Panc1 (cell line): ENCODE data around the gene CRTC1. TPM values are rescaled to one million over a fixed set of nuclear protein-coding genes. Genes with fewer than 3 reads are reported as not detected.

Experiments
- ATAC-seq: fragments of 200-7000 bp; cut with Tn5 transposase; 2 replicates; pipeline ENCODE4 v1.9.1; 2020; ENCODE audit warnings: mild to moderate bottlenecking, moderate library complexity
- BruUV-seq: library from RNA; stranded (reverse); fragments of 400-500 nt; replicated peaks from 2 replicates; lab custom pipeline; 2021; lab: Mats Ljungman, UMichigan
- CTCF ChIA-PET: fragments of 300-600 bp; sonication (Branson Sonifier 250); formaldehyde crosslinking; loops from one replicate; lab custom pipeline; 2022; ENCODE audit warnings: antibody characterized with exemption; lab: Charles Lee
- POLR2A ChIA-PET: fragments of 300-600 bp; sonication (Branson Sonifier 250); formaldehyde crosslinking; loops from one replicate; lab custom pipeline; 2022; ENCODE audit warnings: antibody characterized with exemption; lab: Charles Lee
- DNase-seq: peaks from one replicate; pipeline ENCODE4 v3.0.0-alpha.2; 2010; ENCODE audit warnings: low read depth, low spot score
- H3K27ac ChIP-seq: 2 replicates; pipeline ENCODE4 v1.5.1; 2011; ENCODE audit warnings: mild to moderate bottlenecking, low read length, inconsistent platforms
- H3K27me3 ChIP-seq: fragments of 200-500 bp; sonication (Bioruptor generic); 2 replicates; pipeline ENCODE4 v1.6.0; 2014; ENCODE audit warnings: low read length, inconsistent platforms; ENCODE audit not compliant: control insufficient read depth, insufficient read depth
- H3K36me3 ChIP-seq: fragments of 200-500 bp; sonication (Bioruptor generic); 2 replicates; pipeline ENCODE4 v1.5.1; 2014; ENCODE audit warnings: inconsistent platforms, mild to moderate bottlenecking, low read length, moderate library complexity; ENCODE audit not compliant: control insufficient read depth, insufficient read depth
- H3K4me1 ChIP-seq: 2 replicates; pipeline ENCODE4 v1.5.1; 2011; ENCODE audit warnings: inconsistent platforms, mild to moderate bottlenecking, low read length, moderate library complexity; ENCODE audit not compliant: control insufficient read depth, insufficient read depth
- H3K4me3 ChIP-seq, 2 experiments: 2 replicates each; pipeline ENCODE4 v1.5.1; 2011 to 2012; ENCODE audit warnings: low read depth in 2 of 2, low read length in 2 of 2, mild to moderate bottlenecking in 2 of 2, inconsistent platforms in 1 of 2, moderate library complexity in 1 of 2
- H3K9me3 ChIP-seq: fragments of 200-500 bp; sonication (Bioruptor generic); 2 replicates; pipeline ENCODE4 v1.5.1; 2014; ENCODE audit warnings: low read depth, mild to moderate bottlenecking, inconsistent platforms, low read length, moderate library complexity; ENCODE audit not compliant: control insufficient read depth, insufficient read depth
- POLR2AphosphoS5 ChIP-seq: IDR thresholded peaks from 2 replicates; pipeline ENCODE4 v1.6.1; 2012; ENCODE audit warnings: mild to moderate bottlenecking, low read depth, low read length, moderate library complexity
- SIN3A ChIP-seq: IDR thresholded peaks from 2 replicates; pipeline ENCODE4 v1.6.1; 2012; ENCODE audit warnings: low read depth, mild to moderate bottlenecking, low read length, moderate library complexity, borderline replicate concordance; ENCODE audit not compliant: insufficient read depth
- TCF7L2 ChIP-seq: IDR thresholded peaks from 2 replicates; pipeline ENCODE4 v1.6.1; 2011; ENCODE audit warnings: mild to moderate bottlenecking, low read depth, low read length, inconsistent platforms
- in situ Hi-C: cut with HindIII; loops from 2 replicates; pipeline ENCODE4 v1.10.0; 2016; ENCODE audit warnings: low sequenced_read_pairs, low pct_unique_long_range_greater_than_20kb
- intact Hi-C: fragments of 100-400 bp; cut with micrococcal nuclease; formaldehyde crosslinking; loops from one replicate; pipeline ENCODE4 v1.10.0; 2022; ENCODE audit not compliant: unreplicated experiment
- total RNA-seq: library from RNA; stranded (reverse); gene quantifications from one replicate; pipeline ENCODE4 v1.2.1, GENCODE V29; 2021; ENCODE audit not compliant: unreplicated experiment
- TF ChIP-seq, protein P1 (sequence below), 2 experiments: IDR thresholded peaks; 2 replicates each; pipeline ENCODE4 v1.6.1; 2011 to 2012; ENCODE audit warnings: low read depth in 2 of 2, control low read depth in 1 of 2, low read length in 1 of 2, mild to moderate bottlenecking in 1 of 2, moderate library complexity in 1 of 2; ENCODE audit not compliant: insufficient read depth in 1 of 2
- TF ChIP-seq, protein P2 (sequence below): fragments of 450-650 bp; IDR thresholded peaks from 2 replicates; pipeline ENCODE4 v1.5.1; 2017; ENCODE audit warnings: mild to moderate bottlenecking

CRTC1 gene
- total RNA-seq, 1 experiment from 2014 or later = 18.2 TPM

DNA sequence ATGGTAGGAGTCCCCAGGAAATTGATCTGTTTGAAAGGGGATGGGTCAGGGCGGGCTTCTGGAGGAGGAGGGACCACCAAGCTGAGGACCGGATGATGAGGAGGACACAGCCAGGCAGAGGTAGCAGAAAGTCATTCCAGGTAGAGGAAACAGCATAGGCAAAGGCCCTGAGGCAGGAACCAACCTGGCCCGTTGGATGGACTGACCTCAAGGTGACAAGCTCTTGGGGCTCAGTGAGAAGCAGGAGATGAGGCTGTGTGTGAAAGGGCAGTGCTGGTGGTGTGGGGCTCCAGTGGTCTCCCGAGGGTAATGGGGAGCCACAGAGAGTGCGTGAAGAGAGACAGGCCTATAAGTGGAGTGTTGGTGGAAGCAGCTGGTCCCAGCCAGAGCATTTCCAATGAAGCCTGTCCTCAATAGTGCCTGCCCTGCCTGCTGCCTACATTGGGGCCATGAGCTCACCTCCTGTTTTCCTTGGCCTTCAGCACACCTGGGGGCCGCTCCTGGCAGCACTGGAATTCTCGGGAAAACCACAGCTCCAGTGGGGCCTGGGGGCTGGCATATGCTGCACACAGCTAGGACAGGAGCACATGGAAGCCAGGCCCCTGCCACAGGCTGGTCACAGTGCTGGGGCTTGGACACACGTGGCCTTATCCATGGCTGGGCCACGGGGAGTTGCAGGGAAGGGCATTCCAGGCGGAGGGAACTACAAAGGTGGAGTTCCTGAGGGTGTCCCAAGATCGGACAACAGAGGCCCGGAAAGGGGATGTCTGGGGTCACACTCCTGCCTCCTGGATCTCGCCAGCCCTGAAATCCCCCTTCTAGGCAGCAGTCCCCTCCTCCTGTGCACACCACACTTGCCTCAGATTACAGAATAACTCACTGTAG is 109.9 kb downstream of the CRTC1 start:
- Histone ChIP-seq H3K4me3 (no peak overlapping the region), H3K27me3 (no peaks in the 10 kb centered on the region; the same call in 1 of the 2 replicates), H3K27ac (no peak overlapping the region), H3K9me3 (no peaks in the 10 kb centered on the region), H3K4me1 (no peaks in the 10 kb centered on the region), H3K36me3 (no peaks in the 10 kb centered on the region)
- ATAC-seq = no peak
- in situ Hi-C loops (no loop called here), intact Hi-C loops (no loop called here)
- TF ChIP-seq, protein P1, sequence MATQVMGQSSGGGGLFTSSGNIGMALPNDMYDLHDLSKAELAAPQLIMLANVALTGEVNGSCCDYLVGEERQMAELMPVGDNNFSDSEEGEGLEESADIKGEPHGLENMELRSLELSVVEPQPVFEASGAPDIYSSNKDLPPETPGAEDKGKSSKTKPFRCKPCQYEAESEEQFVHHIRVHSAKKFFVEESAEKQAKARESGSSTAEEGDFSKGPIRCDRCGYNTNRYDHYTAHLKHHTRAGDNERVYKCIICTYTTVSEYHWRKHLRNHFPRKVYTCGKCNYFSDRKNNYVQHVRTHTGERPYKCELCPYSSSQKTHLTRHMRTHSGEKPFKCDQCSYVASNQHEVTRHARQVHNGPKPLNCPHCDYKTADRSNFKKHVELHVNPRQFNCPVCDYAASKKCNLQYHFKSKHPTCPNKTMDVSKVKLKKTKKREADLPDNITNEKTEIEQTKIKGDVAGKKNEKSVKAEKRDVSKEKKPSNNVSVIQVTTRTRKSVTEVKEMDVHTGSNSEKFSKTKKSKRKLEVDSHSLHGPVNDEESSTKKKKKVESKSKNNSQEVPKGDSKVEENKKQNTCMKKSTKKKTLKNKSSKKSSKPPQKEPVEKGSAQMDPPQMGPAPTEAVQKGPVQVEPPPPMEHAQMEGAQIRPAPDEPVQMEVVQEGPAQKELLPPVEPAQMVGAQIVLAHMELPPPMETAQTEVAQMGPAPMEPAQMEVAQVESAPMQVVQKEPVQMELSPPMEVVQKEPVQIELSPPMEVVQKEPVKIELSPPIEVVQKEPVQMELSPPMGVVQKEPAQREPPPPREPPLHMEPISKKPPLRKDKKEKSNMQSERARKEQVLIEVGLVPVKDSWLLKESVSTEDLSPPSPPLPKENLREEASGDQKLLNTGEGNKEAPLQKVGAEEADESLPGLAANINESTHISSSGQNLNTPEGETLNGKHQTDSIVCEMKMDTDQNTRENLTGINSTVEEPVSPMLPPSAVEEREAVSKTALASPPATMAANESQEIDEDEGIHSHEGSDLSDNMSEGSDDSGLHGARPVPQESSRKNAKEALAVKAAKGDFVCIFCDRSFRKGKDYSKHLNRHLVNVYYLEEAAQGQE (IDR thresholded peaks at IDR 0.05; ENCODE audit: insufficient read depth in 1 of 2, low read depth in 2 of 2, low read length in 1 of 2) = no peak
- no peak for DNase-seq
- BruUV-seq = no TSS peak
- CTCF ChIA-PET = no interaction called here
- POLR2A ChIA-PET = no interaction called here

DNA sequence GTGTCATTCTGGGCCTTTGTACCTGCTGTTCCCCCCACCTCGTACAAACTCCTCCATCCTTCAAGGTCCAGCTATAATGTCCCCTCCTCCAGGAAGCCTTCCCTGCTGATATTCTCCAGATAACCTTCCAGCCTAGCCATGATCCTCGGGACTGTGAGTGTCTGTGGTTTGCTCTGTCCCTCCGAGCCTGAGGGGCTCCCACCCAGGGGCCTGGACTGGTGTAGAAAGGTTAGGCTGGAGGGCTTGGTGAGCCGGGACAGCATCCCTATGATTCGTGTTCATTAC is 110.5 kb downstream of the CRTC1 start:
- Histone ChIP-seq H3K4me1 (no peaks in the 10 kb centered on the region), H3K27me3 (no peaks in the 10 kb centered on the region; the same call in 1 of the 2 replicates), H3K9me3 (no peaks in the 10 kb centered on the region), H3K4me3 (no peak overlapping the region), H3K36me3 (no peaks in the 10 kb centered on the region), H3K27ac (no peak overlapping the region)
- in situ Hi-C loops = no loop called here
- DNase-seq = no peak
- no TSS peak for BruUV-seq
- TF ChIP-seq, protein P2, sequence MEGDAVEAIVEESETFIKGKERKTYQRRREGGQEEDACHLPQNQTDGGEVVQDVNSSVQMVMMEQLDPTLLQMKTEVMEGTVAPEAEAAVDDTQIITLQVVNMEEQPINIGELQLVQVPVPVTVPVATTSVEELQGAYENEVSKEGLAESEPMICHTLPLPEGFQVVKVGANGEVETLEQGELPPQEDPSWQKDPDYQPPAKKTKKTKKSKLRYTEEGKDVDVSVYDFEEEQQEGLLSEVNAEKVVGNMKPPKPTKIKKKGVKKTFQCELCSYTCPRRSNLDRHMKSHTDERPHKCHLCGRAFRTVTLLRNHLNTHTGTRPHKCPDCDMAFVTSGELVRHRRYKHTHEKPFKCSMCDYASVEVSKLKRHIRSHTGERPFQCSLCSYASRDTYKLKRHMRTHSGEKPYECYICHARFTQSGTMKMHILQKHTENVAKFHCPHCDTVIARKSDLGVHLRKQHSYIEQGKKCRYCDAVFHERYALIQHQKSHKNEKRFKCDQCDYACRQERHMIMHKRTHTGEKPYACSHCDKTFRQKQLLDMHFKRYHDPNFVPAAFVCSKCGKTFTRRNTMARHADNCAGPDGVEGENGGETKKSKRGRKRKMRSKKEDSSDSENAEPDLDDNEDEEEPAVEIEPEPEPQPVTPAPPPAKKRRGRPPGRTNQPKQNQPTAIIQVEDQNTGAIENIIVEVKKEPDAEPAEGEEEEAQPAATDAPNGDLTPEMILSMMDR = no peak
- TF ChIP-seq, protein P1 (IDR thresholded peaks at IDR 0.05; ENCODE audit: insufficient read depth in 1 of 2, low read depth in 2 of 2, low read length in 1 of 2) = no peak
- TF ChIP-seq SIN3A (no peak), TCF7L2 (no peak), POLR2AphosphoS5 (no peak)
- CTCF ChIA-PET = no interaction called here
- POLR2A ChIA-PET = no interaction called here
- no peak for ATAC-seq
- intact Hi-C loops = no loop called here
